Stimulated activated CD4-positive, alpha-beta T cell treated with anti-CD3 and anti-CD28 coated beads, Interleukin-15, amount 100 ng/mL, for 24 hours (primary cell): ENCODE results near the gene HSPE1.
"Not testable (repeated sequence)": the region's sequence is repeated elsewhere in the genome, so short reads cannot be mapped to it uniquely, and the experiment has no call there.

Experiments
- DNase-seq: peaks from one replicate; pipeline ENCODE4 v3.0.0-alpha.2; 2020

HSPE1 gene

DNA sequence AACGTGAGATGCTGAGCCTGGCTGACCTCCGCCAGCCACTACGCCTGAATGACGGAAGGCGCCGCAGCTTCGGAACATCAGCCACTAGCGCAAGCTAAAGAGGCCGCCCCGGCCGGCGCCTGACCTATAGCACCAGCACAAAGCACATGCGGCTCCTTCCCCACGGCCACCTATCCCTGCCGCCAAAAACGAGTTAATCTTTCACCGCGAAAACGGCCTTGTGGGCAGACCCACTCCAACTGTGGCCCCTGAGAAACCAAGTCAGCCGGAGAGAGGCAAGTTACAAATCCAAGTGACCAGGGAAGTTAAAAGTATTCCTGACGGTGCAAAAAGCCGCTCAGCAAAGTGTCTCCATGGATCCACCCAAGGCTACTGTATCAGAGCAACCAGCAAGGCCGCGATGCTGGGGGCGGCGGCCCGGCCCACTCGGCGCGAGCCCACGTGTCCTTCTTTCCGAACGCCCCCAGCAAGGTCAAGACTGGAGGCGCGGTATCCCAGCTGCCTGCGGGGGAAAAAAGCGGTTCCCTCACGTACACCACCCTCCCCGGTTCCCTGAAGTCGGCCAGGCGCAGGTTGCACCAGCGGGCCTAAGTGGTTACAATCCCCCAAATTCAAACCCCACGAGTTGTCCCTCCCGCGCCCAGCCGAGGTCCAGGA is 1.1 kb upstream of the HSPE1 start:
- DNase-seq, result peak; percentile 73

DNA sequence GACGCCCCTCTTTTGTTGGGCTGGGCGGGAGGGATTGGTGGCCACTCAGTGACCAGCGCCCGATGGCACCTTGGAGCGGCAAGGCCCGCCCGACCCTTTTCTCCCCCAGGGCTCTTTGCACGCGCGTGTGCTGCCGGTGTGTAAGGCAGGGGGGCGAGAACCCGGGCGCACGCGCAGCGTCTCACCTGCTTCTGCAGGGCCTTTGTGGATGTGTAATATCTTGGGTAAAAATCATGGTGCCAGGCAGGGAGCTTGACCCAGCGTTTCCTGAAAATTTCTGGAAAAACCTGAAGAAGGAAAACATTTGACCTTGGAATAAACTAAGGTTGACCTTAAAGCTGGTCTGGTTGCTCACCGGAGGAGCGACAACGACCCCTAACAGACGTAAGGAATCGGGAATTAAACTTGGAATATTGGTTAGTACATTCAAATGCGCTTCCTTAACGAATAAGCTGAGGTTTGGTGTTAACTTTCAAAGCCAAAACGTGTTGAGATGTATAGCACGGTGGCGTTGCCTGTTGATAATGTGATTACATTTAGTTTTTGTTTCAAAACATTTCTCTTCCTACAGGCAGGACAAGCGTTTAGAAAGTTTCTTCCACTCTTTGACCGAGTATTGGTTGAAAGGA is 438 bp downstream of the HSPE1 start:
- DNase-seq, result no peak

DNA sequence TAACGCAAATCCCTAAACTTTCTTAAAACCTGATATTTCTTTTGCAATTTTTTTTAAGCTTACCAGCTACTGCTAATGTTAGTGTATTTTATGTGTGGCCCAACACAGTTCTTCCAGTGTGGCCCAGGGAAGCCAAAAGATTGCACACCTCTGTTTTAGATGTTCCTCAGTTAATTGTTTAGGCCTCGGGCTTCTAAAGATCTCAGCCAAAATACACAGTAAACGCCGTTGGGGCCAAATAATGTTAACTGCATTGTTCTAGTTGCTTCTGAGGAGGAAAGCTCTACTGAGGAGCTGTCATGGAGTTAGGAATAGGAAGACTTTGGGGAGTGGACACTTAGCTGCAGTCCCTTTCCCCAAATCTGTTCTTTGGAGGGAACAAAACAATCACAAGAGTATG is 2.0 kb downstream of the HSPE1 start:
- DNase-seq, result no peak

DNA sequence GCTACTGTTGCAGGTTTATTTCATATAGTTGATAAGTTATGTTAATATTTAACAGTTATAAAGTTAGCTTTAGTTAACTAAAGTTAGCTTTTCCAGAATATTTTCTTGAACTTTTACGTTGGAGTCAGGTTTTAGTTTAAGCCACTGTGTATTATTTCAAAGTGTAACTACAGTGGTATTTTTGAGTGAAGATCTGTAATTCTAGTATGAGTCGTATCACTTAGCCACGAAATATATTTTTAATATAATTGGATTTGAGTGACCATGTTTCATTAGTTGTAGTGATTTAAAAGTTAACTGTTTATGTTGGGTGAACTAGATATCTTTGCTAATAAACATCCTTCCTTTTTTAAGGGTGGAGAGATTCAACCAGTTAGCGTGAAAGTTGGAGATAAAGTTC is 2.5 kb downstream of the HSPE1 start:
- DNase-seq, result no peak

- no peak for DNase-seq
These were observed 3.8 kb downstream of the HSPE1 start for GRCh38 chr2:197504000-197504399.

- DNase-seq, result no peak
These were observed 4.3 kb downstream of the HSPE1 start for GRCh38 chr2:197504512-197504911.

DNA sequence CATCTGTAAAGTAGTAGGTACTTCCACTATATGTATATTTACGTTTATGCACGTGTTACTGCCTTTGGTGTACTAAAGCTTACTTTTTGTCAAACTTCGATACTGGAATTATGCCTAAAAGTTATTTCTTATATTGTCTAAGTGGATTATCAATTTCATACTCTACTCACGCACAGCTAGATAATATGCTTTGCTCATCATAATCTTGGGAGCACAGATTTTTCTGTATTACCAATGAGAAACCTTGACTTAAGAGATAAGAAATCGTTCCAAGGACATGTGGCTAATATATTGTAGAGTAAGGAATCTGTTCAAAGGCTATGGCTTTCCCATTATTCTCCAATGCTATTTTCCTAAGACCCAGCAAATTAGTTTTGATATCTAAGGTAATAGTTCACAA is 6.5 kb downstream of the HSPE1 start:
- DNase-seq, result no peak

DNA sequence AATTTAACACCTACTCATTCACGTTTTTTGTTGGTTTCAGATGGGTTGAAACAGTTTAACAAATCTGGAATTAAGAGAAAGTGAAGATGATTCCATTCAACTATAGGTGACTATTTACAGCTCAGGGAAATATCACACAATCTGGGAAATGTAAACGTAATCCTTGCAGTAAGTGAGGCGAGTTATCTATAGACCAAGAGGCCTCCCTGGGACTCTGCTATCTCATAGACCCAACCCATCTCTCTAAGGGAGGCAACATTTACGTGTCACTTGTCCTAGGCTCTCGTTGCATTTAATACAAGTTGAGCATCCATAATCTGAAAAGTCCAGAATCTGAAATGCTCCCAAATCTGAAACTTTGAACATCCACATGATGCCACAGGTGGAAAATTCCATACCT is 13.7 kb downstream of the HSPE1 start:
- no peak for DNase-seq

GRCh38 chr2:197514754-197515153 is 14.6 kb downstream of the HSPE1 start:
- DNase-seq, result no peak

- no peak for DNase-seq
These were observed 15.1 kb downstream of the HSPE1 start for GRCh38 chr2:197515315-197515738.

DNA sequence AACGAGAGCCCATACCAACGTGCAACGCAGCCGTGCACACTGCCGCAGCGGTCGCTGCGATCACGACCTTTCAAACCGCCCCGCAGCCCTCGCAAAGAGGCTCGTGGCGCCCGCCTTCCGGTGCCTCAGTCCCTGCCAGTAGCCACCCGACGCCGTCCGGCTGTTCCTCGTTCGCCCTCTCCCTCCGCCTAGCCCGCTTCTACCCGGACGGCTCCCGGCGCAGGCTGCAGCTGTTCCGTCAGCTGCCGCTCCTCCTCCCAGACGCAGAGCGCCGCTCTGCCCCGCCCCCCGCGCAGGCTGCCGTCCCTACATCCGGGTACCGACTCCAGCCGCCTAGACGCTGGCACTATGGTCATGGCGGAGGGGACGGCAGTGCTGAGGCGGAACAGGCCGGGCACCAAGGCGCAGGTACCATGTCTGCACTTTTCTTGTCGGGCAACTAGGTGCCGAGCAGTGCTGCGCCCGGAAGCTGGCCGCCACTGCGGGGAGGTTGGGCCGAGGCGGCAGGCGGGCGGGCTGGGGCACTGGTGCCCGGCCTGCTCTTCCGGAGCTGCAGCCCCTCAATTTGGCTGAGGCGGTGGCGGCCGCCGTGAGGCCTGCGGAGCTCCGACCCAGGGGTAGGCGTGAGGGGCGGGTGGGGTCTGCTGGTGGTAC is 15.7 kb downstream of the HSPE1 start, which contains the start of gene MOB4:
Gene MOB4, plus strand, starts transcription at position 328 of the 654 bp plus-strand sequence. Its CDS starts 21 bp downstream, at position 349.
- DNase-seq, result peak; percentile 95

- DNase-seq, result peak; percentile 35
These were observed 16.2 kb downstream of the HSPE1 start for GRCh38 chr2:197516393-197516761.

- no peak for DNase-seq
These were observed 17.0 kb downstream of the HSPE1 start for GRCh38 chr2:197517150-197517549.

- no peak for DNase-seq
These were observed 38.2 kb downstream of the HSPE1 start for GRCh38 chr2:197538412-197538811.

DNA sequence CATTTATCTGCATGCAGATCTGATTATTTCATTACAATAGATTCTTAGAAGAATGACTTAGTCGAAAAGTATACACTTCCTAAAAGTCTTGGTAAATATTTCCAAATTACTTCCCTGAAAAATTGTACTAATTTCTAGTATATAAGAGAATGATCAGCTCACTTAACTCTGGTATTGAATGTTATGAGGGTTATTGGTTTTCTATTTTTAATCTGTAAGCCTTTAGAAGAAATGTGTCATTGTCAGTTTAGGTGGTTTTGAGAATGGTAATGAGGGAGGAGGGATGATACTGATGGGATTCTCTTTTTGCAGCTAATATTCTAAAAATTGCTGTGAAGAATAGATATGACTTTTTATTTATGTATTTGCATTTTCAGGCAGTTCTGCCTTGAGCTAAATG is 39.6 kb downstream of the HSPE1 start:
- DNase-seq, result no peak

- DNase-seq, result no peak
These were observed 43.0 kb downstream of the HSPE1 start for GRCh38 chr2:197543206-197543605.

DNA sequence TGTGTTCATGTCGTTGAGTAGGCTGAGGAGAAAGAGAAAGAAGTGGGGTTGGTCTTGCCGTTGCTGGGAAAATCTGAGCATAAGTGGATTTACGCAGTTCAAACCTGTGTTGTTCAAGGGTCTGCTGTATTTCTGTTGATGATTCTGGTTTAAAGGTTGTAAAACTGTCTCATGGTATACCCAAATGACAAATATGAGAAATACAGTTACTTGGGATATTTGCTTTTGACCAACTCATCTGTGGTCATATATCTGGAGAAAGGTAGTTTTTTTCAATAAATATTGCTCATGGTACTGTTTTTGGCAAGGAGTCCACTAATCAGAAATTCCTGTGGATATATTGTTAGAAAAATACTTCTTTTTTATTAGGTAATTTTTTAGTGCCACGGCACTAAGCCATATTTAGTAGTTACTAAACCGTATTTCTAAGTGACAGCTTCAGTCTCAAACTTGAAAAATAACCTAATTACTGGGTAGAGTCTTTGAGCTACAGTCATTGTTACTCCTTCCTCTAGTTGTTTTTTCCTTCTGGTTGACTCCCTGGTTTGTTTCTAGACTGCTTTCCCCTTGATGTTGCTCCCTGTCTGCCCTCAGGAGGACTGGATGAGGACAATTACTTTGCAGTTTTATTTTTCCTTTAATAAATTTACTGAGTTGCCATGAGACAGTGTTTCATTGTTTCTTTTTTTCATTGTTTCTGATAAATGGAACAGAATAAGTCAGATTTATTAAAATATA is 47.2 kb downstream of the HSPE1 start:
- no peak for DNase-seq

- no peak for DNase-seq
These were observed 48.4 kb downstream of the HSPE1 start for GRCh38 chr2:197548582-197548981.

- DNase-seq, result not testable (repeated sequence)
These were observed 51.1 kb downstream of the HSPE1 start for GRCh38 chr2:197551260-197551659.
